HG03378 (cell line): ENCODE measurements around the gene ZGPAT.
"Not testable (repeated sequence)": the region's sequence is repeated elsewhere in the genome, so short reads cannot be mapped to it uniquely, and the experiment has no call there.

Experiments used
- ATAC-seq: cut with Tn5 transposase; IDR thresholded peaks from one replicate; pipeline ENCODE4 v1.9.1; 2021; ENCODE audit warnings: mild to moderate bottlenecking, moderate library complexity; ENCODE audit not compliant: unreplicated experiment

The ZGPAT gene

DNA sequence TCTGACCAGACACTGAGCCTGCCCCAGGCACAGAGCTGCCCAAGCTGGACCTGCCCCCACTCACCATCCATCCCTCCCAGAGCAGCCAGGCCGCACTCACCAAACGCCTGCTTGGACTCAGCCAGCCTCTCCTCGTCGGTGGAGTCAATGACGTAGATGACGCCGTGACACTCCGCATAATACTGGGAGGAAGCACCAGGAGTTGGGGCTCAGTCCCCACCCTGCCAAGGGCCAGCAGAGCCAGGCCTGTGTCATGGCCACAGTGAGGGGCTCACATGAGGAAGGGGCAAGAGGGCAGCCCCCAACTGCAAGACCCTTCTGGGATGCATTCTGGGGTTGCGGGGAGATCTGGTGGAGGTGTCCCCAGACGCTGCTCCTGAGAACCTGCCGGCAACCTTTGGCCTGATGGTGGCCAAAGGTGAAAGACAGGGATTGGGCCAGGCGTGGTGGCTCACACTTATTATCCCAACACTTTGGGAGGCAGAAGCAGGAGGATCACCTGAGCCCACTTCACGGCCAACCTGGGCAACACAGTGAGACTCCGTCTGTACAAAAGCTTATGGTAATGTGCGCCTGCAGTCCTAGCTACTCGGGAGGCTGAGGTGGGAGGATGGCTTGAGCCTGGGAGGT, 5.7 kb upstream of the ZGPAT start:
- ATAC-seq = no peak

DNA sequence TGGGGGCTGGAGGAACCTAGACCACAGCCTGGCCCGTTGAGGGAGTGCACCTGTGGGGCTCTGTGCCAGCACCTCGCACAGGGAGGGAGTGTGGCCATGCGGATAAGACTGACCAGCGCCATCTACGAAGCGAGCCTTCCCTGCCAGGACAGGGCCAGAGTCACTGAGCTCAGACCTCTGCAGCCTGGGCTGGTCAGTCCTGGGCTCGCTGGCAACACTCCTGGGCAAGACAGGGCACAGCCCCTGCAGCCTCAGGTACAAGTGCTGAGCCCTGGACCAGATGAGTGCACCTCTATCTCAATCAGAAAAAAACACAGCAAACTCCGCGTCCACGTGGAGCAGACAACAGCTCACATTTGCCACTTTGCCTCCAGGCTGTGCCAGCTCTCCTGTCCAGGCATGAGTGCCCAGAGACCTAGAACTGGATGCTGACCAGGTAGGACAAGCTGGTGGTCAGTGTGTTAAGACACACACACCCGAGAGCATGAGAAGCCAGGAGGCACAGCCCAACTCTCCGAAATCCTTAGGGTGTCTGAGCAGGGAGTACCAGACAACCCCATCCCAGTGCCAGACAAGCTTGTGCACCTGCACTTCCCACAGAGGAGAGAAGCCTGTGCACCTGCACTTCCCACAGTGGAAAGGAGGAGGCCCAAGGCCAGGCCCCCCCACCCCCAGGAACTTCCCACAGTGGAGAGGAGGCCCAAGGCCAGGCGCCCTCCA, 4.9 kb upstream of the ZGPAT start:
- ATAC-seq = no peak

DNA sequence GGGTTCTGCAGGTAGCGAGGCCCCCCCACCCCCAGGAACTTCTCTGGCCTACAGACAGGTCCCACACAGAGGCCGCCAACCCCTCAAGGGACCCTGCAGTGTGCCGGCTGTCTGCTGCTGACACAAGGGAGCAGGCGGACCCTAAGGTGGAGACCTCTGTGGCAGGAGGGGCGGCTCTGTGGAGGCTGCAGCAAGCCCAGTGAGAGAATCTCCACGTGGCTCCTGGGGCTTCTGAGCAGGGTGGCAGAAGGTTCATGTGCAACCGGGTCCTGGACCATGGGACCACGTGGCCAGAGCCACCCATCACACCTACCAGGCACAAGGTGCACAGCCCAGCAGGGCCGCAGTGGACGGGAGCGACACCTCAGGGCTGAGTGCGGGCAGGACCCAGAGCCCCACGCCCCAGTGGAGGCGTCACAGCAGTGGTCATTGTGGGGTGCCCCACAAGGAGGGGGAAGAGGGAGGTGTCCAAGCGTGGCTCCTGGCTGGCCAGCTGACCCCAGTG, 4.3 kb upstream of the ZGPAT start:
- no peak for ATAC-seq

DNA sequence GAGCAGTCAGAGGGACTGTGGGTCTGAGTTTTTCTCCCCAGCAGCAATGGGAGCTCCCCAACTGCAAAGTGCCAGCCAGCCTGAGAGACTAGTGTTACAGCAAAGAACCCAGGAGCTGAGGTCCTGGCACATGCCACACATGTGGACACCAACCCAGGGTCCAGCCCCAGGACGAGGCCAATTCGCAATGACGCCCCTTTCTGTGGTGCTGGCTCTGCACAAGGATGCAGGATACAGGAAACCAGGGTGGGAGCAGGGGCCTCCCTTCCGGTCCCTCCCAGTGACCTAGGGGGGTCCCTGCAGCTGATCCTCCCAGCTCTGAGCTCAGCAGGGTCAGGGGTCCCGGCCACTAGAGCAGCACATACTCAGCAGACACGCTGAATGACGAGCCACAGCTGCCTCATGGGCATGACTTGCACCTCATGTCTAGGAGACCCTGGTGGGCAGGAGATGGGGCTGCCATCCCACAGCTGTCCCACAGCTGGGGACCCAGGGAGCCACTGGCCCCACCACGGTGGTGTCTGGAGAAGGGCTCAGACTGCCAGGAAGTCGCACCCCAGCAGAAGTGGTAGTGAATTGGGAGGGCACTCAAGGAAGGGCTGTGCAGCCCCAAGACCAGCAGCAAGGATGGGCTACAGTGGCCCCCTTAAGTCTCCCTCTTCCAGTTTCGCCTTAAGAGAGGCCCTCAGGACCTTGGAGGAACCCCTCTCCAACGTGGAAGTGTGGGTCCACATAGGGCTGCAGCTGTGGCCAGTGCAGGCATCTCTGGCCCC, 3.7 kb upstream of the ZGPAT start:
- ATAC-seq = no peak

DNA sequence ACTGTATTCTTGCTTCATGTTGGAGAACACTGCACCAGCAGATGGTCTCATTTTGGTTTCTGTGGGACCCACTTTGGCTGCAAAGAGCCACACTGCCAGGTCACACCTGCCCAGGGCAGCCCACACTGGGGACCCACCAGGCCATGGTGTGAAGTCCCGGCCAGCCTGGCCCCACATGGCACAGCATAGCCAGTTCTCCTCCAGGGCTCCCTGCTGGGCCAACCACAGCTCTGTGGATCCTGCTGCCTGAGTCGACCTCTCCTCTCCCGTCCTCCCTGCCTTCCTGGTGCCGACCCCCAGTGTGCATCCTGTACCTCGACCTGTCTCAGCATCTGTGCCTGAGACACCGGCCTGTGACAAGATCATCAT, 3.1 kb upstream of the ZGPAT start:
- no peak for ATAC-seq

DNA sequence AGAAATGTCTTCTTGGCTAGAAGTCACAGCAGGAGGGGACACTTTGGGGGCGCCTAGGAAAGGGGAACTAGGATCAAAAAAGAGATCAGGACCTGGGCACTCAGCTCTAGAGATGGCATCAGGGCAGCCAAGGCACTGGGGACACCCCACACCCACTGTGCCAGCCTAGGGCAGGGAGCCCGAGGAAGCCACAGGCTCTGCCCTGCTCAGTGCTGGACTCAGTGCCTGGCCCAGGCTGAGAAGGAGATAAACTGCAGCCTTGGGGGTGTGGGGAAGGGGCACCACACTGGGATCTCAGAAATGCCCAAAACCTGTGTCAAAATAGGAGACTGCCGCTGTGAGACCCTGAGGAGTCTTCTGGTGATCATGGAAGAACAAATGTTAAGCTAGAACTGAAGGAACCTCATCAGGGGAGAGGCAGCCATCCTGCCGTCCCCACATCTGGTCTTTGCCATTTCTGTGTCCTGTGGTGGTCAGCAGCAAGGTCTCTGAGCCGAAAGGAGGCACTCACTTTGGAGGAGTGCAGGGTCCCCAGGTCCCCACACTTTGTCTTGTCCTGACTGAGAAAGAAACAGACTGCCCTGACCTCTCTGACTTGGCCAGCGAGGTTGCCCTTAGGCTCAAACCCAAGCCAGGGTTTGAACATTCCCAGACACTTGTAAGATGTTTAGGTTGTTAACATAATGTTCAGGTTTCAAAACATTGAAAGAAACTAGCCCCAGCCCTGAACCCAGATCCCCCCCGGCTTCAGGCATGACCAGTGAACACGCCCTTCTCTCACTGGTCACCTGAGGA, 2.4 kb upstream of the ZGPAT start:
- no peak for ATAC-seq

DNA sequence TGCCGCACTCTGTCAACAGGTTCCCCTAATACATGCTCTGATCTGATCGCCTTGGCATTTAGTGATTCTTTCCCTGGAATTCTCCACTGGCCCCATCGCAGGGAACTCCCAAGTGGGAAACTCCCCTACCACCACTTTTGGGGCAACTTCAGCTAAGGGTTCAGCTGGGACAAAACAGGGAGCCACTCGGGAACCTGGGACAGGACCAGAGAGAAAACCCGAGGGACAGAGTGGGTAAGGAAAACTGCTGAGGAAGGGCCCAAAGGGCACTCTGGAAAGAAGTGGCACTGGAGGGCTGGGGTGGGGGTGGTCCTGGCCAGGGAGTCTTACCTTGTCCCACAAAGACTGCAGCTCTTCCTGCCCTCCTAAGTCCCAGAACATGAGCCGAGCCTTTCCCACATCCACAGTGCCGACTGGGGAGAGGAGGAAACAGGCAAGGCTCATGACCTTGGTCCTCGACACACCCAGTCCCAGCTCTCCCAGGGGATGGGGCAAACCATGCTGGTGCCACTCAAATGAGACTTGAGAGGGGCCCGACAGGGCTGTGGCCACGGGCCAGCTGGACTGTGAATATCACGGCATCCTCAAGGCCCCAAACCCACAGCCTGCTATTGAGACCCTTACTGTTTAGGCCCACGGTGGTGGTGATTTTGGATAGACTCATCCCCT, 1.7 kb upstream of the ZGPAT start:
- ATAC-seq = no peak

DNA sequence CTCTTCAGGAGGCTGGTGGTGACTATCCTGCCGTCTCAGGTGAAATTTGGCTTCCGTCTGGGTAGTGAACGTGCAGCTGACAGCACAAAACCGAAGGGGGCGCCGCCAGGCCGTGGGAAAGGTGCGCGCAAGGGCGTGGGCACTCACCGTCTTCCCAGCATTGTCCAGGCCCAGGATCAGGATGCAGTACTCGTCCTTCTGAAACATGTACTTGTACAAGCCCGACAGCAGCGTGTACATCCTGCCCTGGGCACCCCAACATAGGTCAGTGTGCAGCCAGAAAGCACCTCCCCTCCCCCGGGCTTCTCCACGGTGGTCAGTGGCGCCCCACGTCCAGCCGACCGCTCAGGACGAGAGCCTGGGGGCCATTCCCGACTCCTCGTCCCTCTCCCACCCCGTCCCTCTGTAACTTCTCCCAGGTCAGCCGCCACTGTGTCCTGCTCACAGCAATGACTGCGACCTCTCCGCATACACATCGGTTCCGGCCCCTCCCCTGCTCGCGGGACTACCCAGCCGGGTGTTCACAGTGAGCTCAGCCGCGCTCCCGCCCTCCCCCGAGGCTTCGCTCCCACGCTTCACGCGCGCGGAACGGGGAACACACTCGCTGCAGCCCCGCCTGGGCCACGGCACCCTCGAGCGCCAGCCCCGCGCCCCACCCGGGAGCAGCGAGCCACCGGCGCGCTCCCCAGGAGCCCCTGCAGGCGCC, 834 bp upstream of the ZGPAT start:
- ATAC-seq = no peak

DNA sequence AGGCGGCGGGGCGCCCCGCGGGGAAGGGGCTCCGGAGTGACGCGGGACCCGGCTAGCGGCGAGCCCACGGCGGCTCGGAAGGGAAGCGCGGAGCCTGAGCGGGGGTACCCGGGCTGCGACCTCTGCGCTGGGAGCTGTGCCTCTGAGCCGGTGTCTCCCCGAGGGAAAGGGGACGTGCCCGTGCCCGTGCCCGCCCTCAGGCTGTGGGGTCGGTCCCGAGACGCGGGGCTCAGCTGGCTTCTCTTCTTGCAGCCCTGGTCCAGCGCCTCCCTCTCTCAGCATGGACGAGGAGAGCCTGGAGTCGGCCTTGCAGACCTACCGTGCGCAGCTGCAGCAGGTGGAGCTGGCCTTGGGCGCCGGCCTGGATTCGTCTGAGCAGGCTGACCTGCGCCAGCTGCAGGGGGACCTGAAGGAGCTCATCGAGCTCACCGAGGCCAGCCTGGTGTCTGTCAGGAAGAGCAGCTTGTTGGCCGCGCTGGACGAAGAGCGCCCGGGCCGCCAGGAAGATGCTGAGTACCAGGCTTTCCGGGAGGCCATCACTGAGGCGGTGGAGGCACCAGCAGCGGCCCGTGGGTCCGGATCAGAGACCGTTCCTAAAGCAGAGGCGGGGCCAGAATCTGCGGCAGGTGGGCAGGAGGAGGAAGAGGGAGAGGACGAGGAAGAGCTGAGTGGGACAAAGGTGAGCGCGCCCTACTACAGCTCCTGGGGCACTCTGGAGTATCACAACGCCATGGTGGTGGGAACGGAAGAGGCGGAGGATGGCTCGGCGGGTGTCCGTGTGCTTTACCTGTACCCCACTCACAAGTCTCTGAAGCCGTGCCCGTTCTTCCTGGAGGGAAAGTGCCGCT, 686 bp downstream of the ZGPAT start:
- no peak for ATAC-seq

DNA sequence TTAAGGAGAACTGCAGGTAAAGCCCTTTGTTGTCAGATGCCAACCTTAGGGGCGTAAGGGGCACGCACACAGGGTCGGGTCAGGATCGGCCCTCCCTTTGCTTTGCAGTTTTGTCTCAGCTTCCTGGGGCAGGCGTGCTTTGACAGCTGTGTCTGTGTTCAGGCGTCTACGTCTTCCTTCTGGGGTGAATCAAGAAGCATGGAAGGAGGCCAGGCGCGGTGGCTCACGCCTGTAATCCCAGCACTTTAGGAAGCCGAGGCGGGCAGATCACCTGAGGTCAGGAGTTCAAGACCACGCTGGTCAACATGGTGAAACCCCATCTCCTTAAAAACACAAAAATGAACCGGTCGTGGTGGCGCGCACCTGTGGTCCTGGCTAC, 1.3 kb downstream of the ZGPAT start:
- no peak for ATAC-seq

DNA sequence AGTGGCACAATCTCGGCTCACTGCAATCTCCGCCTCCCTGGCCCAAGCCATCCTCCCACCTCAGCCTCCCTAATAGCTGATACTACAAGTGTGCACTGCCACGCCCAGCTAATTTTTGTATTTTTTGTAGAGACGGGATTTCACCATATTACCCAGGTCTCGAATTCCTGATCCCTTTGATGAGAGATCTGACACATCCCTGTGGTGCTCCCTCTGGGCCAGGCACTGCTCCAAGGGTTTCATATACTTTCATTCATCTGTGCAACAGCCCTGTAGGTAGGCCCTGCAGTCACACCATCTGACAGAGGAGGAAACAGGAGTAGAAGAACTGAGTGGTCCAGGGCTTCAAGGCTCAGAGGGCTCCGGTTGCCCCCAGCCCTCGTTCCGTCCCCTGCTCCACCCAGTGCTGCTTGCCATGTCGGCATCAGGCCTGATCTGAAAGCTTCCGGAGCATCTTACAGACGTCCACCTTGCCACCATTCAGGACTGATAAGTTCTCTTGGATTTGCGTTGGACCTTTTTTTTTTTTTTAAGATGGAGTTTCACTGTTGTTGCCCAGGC, 3.3 kb downstream of the ZGPAT start:
- no peak for ATAC-seq

DNA sequence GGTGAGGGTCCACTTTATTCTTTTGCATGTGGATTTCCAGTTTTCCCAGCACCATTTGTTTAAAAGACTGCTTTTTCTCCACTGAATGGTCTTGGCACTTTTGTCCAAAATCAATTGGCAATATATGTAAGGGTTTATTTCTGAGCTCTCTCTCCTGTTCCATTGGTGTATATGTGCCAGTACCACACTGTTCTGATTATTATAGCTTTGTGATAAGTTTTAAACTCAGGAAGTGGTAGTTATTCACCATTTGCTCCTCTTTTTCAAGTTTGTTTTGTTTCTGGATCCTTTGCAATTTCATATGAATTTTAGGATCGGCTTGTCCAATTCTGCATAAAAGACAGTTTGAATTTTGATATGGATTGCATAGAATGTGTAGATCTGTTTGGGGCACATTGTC, 4.4 kb downstream of the ZGPAT start:
- ATAC-seq = no peak

DNA sequence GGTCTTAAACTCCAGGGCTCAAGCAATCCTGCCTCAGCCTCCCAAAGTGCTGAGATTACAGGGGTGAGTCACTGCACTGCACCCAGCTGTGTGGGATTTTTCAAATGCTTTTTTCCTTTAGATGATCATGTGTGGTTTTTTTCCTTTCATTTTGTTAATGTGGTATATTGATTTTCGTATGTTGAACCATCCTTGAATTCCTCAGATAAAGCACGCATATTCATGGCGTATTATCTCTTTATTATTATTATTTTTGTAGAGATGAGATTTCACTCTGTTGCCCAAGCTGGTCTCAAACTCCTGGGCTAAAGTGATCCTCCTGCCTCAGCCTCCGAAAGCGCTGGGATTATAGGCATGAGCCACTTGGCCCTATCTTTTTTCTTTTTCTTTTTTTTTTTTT, 7.0 kb downstream of the ZGPAT start:
- ATAC-seq = no peak

DNA sequence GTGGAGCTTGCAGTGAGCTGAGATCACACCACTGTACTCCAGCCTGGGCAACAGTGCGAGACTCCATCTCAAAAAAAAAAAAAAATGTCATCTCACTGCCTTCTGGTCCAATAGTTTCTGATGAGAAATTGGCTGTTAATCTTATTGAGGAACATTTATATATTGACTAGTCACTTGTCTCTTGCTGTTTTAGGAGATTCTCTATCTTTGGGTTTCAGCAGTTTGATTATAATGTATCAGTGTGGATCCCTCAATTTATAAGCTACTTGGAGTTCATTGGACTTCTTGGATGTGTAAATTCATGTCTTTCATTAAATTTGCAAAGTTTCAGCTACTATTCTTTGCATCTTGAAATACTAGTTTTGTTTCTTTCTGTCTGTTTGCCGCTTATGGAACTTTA, 11.2 kb downstream of the ZGPAT start:
- no peak for ATAC-seq

DNA sequence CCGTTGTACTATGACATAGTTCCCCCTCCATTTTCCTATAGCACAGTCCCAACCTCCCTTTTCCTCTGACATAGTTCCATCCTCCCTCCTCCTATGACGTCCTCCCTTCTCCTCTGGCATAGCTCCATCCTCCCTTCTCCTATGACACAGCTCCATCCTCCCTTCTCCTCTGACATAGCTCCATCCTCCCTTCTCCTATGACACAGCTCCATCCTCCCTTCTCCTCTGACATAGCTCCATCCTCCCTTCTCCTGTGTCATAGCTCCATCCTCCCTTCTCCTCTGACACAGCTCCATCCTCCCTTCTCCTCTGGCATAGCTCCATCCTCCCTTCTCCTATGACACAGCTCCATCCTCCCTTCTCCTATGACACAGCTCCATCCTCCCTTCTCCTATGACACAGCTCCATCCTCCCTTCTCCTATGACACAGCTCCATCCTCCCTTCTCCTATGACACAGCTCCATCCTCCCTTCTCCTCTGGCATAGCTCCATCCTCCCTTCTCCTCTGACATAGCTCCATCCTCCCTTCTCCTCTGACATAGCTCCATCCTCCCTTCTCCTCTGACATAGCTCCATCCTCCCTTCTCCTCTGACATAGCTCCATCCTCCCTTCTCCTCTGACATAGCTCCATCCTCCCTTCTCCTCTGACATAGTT, 15.3 kb downstream of the ZGPAT start:
- not testable (repeated sequence) for ATAC-seq

DNA sequence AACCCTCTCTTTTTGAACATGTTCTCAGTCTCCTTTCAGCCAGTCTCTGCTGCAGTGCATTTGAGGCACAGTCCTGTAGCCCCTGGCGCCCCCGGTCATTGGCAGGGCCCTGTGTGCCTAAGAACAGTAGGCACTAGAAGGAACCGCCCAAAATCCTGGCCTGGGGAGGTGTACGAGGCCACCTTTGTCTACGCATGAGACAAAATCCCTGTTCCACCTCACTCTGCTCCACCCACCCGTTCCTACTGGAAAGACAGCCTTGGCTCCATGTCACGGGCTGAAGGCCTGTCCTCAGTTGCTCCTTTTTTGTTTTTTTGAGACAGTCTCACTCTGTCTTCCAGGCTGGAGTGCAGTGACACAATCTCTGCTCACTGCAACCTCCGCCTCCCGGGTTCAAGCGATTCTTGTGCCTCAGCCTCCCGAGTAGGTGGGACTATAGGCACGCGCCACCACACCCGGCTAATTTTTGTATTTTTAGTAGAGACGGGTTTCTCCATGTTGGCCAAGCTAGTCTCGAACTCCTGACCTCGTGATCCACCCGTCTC, 22.4 kb downstream of the ZGPAT start:
- ATAC-seq = not testable (repeated sequence)

DNA sequence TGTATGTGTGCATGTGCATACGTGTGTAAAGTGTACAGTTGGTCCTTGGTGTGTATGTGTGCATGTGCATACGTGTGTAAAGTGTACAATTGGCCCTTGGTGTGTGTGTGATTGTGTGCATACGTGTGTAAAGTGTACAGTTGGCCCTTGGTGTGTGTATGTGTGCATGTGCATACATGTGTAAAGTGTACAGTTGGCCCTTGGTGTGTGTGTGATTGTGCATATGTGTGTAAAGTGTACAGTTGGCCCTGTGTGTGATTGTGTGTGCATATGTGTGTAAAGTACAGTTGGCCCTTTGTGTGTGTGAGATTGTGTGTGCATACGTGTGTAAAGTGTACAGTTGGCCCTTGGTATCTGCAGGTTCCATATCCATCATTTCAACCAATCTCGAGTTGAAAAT, 23.6 kb downstream of the ZGPAT start:
- no peak for ATAC-seq
